K562 (cell line): ENCODE data around the gene PPP6R1.

Experiments
- BCOR ChIP-seq: fragments of 450-650 bp; IDR thresholded peaks from 2 replicates; pipeline ENCODE4 v1.6.1; 2016
- CHD2 ChIP-seq: IDR thresholded peaks from 2 replicates; pipeline ENCODE4 v1.6.1; 2011; ENCODE audit warnings: low read depth, low read length
- CTCF ChIP-seq, 3 experiments: IDR thresholded peaks in 2 of 3; conservative IDR thresholded peaks in 1 of 3; 2 replicates each; pipeline ENCODE4 v1.5.1; 2011 to 2012; ENCODE audit warnings: low read length in 3 of 3, mild to moderate bottlenecking in 3 of 3, control low read depth in 2 of 3, improper control_type of control experiment in 1 of 3, inconsistent platforms in 1 of 3, low read depth in 1 of 3, mixed read lengths in 1 of 3, moderate library complexity in 1 of 3; ENCODE audit not compliant: insufficient read depth in 2 of 3
- EGR1 ChIP-seq: fragments of 450-650 bp; conservative IDR thresholded peaks from 2 replicates; pipeline ENCODE4 v1.6.1; 2017; ENCODE audit warnings: mild to moderate bottlenecking
- EP300 ChIP-seq: IDR thresholded peaks from 2 replicates; pipeline ENCODE4 v1.6.1; 2012; ENCODE audit warnings: low read length, improper control_type of control experiment
- GTF2A2 ChIP-seq: IDR thresholded peaks from 2 replicates; pipeline ENCODE4 v1.6.1; 2016; ENCODE audit warnings: mild to moderate bottlenecking, missing genetic modification characterization, missing compliant biosample characterization
- IRF1 ChIP-seq: sonication (generic); formaldehyde crosslinking; IDR thresholded peaks from 2 replicates; pipeline ENCODE4 v1.8.0; 2022; ENCODE audit warnings: missing genetic modification reagents, mild to moderate bottlenecking, borderline replicate concordance
- KHSRP ChIP-seq: fragments of 450-650 bp; IDR thresholded peaks from 2 replicates; pipeline ENCODE4 v1.6.1; 2017
- POLR2A ChIP-seq: fragments of 450-650 bp; conservative IDR thresholded peaks from 2 replicates; pipeline ENCODE4 v1.6.1; 2016
- STAT5B ChIP-seq: fragments of 250-450 bp; sonication (Bioruptor Pico); IDR thresholded peaks from 2 replicates; pipeline ENCODE4 v1.8.0; 2021; ENCODE audit warnings: mild to moderate bottlenecking, inconsistent platforms
- ZNF324 ChIP-seq: fragments of 250-450 bp; sonication (Bioruptor Pico); IDR thresholded peaks from 2 replicates; pipeline ENCODE4 v1.4.0; 2020; ENCODE audit warnings: mild to moderate bottlenecking

GRCh38 chr19:55227241-55228014 is 31.4 kb downstream of the PPP6R1 start:
- TF ChIP-seq KHSRP (no peak), EGR1 (no peak), CTCF (IDR thresholded peaks at IDR 0.05 in 2 of 3, conservative IDR thresholded peaks at IDR 0.05 in 1 of 3; ENCODE audit: insufficient read depth in 2 of 3, low read depth in 1 of 3, low read length in 3 of 3) (no peak), STAT5B (CRISPR knock-in tag) (no peak), POLR2A (no peak; the same call in 1 of the 2 replicates), ZNF324 (no peak), CHD2 (no peak), EP300 (no peak), BCOR (no peak), IRF1 (CRISPR knock-in tag) (no peak), GTF2A2 (tag) (no peak)
